Tibial nerve (tissue), 4 donors: Measurements from ENCODE around the gene ANO9. TPM values are rescaled to one million over a fixed set of nuclear protein-coding genes. Genes with fewer than 3 reads are reported as not detected.

ENCODE experiments used
- DNase-seq, 2 donors: peaks; one replicate each; pipeline ENCODE4 v3.0.0-alpha.2; 2019; ENCODE audit warnings: low spot score in 2 of 2
- H3K27ac ChIP-seq, 4 donors: fragments of 200-600 bp; sonication (generic) in 3 of 4; one replicate each; pipeline ENCODE4 v1.5.1; 2017 to 2019; ENCODE audit warnings: mild to moderate bottlenecking in 1 of 4
- H3K27me3 ChIP-seq, 2 donors: fragments of 200-600 bp; sonication (generic) in 1 of 2; one replicate each; pipeline versions ENCODE4 v1.5.1 to v1.6.0; 2017 to 2019
- H3K36me3 ChIP-seq, 3 donors: fragments of 200-600 bp; sonication (generic); one replicate each; pipeline ENCODE4 v1.5.1; 2018 to 2019
- H3K4me1 ChIP-seq, 4 donors: fragments of 200-600 bp; sonication (generic) in 3 of 4; one replicate each; pipeline ENCODE4 v1.5.1; 2017 to 2019
- H3K4me3 ChIP-seq, 4 donors: fragments of 200-600 bp; sonication (generic) in 3 of 4; one replicate each; pipeline ENCODE4 v1.5.1; 2017 to 2019; ENCODE audit warnings: mild to moderate bottlenecking in 1 of 4, moderate library complexity in 1 of 4
- H3K9me3 ChIP-seq, 4 donors: fragments of 200-600 bp; sonication (generic) in 3 of 4; one replicate each; pipeline ENCODE4 v1.5.1; 2017 to 2019
- EP300 ChIP-seq, 2 donors: sonication (generic); formaldehyde crosslinking; IDR thresholded peaks; one replicate each; pipeline ENCODE4 v1.6.1; 2017; ENCODE audit warnings: antibody characterized with exemption in 2 of 2, mild to moderate bottlenecking in 1 of 2
- POLR2A ChIP-seq, 2 donors: fragments of 450-650 bp; IDR thresholded peaks; one replicate each; pipeline ENCODE4 v1.6.1; 2017; ENCODE audit warnings: antibody characterized with exemption in 2 of 2, mild to moderate bottlenecking in 2 of 2, moderate library complexity in 2 of 2
- WGBS, 2 donors: methylation state at CpG; one replicate each; pipeline ENCODE4 v1.1.5; 2018; 5-methylcytosine and 5-hydroxymethylcytosine counted together
- total RNA-seq, 4 donors: library from RNA; depleted of rRNA; stranded (reverse); fragments of >200 nt; gene quantifications; one replicate each; pipeline ENCODE4 v1.1.0, GENCODE V29; 2016
- TF ChIP-seq, protein P1 (sequence below), 5 experiments: fragments of 200-600 bp in 3 of 5; fragments of 450-650 bp in 2 of 5; sonication (generic) in 3 of 5; IDR thresholded peaks; one replicate each; pipeline ENCODE4 v1.5.1; 2016 to 2019; ENCODE audit warnings: antibody characterized with exemption in 5 of 5, mild to moderate bottlenecking in 3 of 5, moderate library complexity in 2 of 5

The ANO9 gene
- total RNA-seq, 4 donors from 2014 or later = 0.78 to 0.90 (median 0.87) TPM; not detected in 1

DNA sequence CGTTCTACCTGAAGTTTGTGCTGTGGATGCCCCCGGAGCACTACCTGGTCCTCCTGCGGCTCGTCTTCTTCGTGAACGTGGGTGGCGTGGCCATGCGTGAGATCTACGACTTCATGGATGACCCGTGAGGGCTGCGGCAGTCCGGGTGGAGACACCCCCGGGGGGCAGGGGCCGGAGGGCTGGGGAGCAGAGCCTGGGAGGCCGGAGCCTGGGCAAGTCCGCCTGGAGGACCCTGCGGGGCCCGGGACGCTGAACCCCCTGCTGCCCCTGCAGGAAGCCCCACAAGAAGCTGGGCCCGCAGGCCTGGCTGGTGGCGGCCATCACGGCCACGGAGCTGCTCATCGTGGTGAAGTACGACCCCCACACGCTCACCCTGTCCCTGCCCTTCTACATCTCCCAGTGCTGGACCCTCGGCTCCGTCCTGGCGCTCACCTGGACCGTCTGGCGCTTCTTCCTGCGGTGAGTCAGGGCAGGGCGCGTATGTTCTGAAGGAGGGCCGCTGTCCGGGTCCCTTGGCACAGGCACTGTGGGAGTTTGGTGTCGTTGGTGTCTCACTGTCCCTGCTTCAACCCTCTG is 47.9 kb upstream of the ANO9 start:
- Histone ChIP-seq H3K27ac (no peak overlapping the region), H3K27me3 (no peaks in the 10 kb centered on the region), H3K4me1 (no peaks in the 10 kb centered on the region), H3K4me3 (no peak overlapping the region), H3K36me3 (peaks cover 0 to 75% (median 9%) of the 10 kb centered on the region in 3 donors), H3K9me3 (no peaks in the 10 kb centered on the region)
- WGBS, 2 donors = 93 to 94% methylated on average over 35 to 36 of the region's 37 CpGs
- no peak for DNase-seq
- TF ChIP-seq, protein P1, sequence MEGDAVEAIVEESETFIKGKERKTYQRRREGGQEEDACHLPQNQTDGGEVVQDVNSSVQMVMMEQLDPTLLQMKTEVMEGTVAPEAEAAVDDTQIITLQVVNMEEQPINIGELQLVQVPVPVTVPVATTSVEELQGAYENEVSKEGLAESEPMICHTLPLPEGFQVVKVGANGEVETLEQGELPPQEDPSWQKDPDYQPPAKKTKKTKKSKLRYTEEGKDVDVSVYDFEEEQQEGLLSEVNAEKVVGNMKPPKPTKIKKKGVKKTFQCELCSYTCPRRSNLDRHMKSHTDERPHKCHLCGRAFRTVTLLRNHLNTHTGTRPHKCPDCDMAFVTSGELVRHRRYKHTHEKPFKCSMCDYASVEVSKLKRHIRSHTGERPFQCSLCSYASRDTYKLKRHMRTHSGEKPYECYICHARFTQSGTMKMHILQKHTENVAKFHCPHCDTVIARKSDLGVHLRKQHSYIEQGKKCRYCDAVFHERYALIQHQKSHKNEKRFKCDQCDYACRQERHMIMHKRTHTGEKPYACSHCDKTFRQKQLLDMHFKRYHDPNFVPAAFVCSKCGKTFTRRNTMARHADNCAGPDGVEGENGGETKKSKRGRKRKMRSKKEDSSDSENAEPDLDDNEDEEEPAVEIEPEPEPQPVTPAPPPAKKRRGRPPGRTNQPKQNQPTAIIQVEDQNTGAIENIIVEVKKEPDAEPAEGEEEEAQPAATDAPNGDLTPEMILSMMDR (IDR thresholded peaks at IDR 0.05) = no peak

GRCh38 chr11:488992-489391 is 47.2 kb upstream of the ANO9 start:
- TF ChIP-seq, protein P1 (IDR thresholded peaks at IDR 0.05) = no peak
- no peak for TF ChIP-seq POLR2A (IDR thresholded peaks at IDR 0.05)
- no peak for TF ChIP-seq EP300 (IDR thresholded peaks at IDR 0.05)
- Histone ChIP-seq H3K4me1 (no peaks in the 10 kb centered on the region), H3K9me3 (no peaks in the 10 kb centered on the region), H3K27ac (no peak overlapping the region), H3K36me3 (peaks cover 0 to 68% (median 6%) of the 10 kb centered on the region in 3 donors), H3K4me3 (no peak overlapping the region), H3K27me3 (no peaks in the 10 kb centered on the region)
- WGBS, 2 donors = 87 to 88% methylated on average over 16 to 19 of the region's 19 CpGs
- DNase-seq = no peak

DNA sequence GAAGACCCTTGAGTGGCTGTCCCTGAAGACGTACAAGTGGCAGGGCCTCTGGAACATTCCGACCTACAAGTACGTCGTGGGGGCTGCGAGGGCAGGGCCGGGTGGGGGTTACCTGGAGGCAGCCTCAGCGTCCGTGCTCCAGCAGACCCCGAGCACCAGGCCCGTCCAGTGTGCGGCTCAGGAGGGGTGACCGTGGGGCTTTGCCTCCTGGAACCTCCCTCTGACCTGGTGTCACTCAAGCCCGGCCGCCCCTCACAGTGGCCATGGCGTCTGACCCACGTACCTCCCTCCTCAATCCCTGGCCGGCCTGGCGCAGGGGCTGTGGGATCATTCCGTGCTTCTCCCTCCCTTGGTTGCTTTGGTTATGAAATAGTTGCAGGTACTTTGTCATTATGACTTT is 46.8 kb upstream of the ANO9 start:
- no peak for DNase-seq
- 95 to 97% methylated on average over 10 to 19 of the region's 19 CpGs for WGBS, 2 donors
- no peak overlapping the region for H3K4me3 ChIP-seq
- H3K27ac ChIP-seq = no peak overlapping the region
- H3K36me3 ChIP-seq = peaks cover 0 to 64% (median 2%) of the 10 kb centered on the region in 3 donors
- H3K4me1 ChIP-seq = no peaks in the 10 kb centered on the region
- no peaks in the 10 kb centered on the region for H3K27me3 ChIP-seq
- no peaks in the 10 kb centered on the region for H3K9me3 ChIP-seq
- TF ChIP-seq, protein P1 (IDR thresholded peaks at IDR 0.05) = no peak
- no peak for TF ChIP-seq POLR2A (IDR thresholded peaks at IDR 0.05)
- TF ChIP-seq EP300 (IDR thresholded peaks at IDR 0.05) = no peak

GRCh38 chr11:488062-488461 is 46.3 kb upstream of the ANO9 start:
- no peak overlapping the region for H3K4me3 ChIP-seq
- peaks cover 0 to 59% (median 0%) of the 10 kb centered on the region in 3 donors for H3K36me3 ChIP-seq
- TF ChIP-seq POLR2A (IDR thresholded peaks at IDR 0.05) (no peak), EP300 (IDR thresholded peaks at IDR 0.05) (no peak)
- TF ChIP-seq, protein P1 (IDR thresholded peaks at IDR 0.05) = no peak

GRCh38 chr11:487571-488021 is 45.8 kb upstream of the ANO9 start:
- no peak for TF ChIP-seq POLR2A (IDR thresholded peaks at IDR 0.05)
- TF ChIP-seq EP300 (IDR thresholded peaks at IDR 0.05) = no peak
- TF ChIP-seq, protein P1 (IDR thresholded peaks at IDR 0.05) = no peak
- H3K36me3 ChIP-seq = peaks cover 0 to 54% (median 0%) of the 10 kb centered on the region in 3 donors
- WGBS, 2 donors = 75 to 91% methylated on average over 7 to 14 of the region's 22 CpGs
- no peak for DNase-seq
- no peaks in the 10 kb centered on the region for H3K9me3 ChIP-seq
- no peaks in the 10 kb centered on the region for H3K4me1 ChIP-seq
- H3K27me3 ChIP-seq = no peaks in the 10 kb centered on the region
- no peak overlapping the region for H3K4me3 ChIP-seq
- no peak overlapping the region for H3K27ac ChIP-seq

More at GRCh38 chr11:488062-488461, 46.3 kb upstream of the ANO9 start:
- no peaks in the 10 kb centered on the region for H3K9me3 ChIP-seq
- DNase-seq = no peak
- H3K27ac ChIP-seq = no peak overlapping the region
- 80 to 93% methylated on average over 8 to 18 of the region's 25 CpGs for WGBS, 2 donors
- H3K27me3 ChIP-seq = no peaks in the 10 kb centered on the region
- H3K4me1 ChIP-seq = no peaks in the 10 kb centered on the region
